Measurements from ENCODE around the gene INSYN1.

The INSYN1 gene

GRCh38 chr15:73755481-73755880 is 2.3 kb upstream of the INSYN1 start:
- no peak overlapping the region for H3K4me3 ChIP-seq (replicated peaks in 1 of 2; ENCODE audit: low read depth in 2 of 2, low read length in 2 of 2)
- DNase-seq (ENCODE audit: low read depth in 2 of 2), result no peak
- TF ChIP-seq CTCF (IDR thresholded peaks at IDR 0.05; ENCODE audit: low read depth, low read length), result no peak

GRCh38 chr15:73754461-73754860 is 1.3 kb upstream of the INSYN1 start:
- H3K4me3 ChIP-seq (replicated peaks in 1 of 2; ENCODE audit: low read depth in 2 of 2, low read length in 2 of 2), result no peak overlapping the region
- TF ChIP-seq CTCF (IDR thresholded peaks at IDR 0.05; ENCODE audit: low read depth, low read length), result no peak
- DNase-seq (ENCODE audit: low read depth in 2 of 2), result no peak

- peak in 1 of 2 donors; percentile 26 for DNase-seq (ENCODE audit: low read depth in 2 of 2)
- TF ChIP-seq CTCF (IDR thresholded peaks at IDR 0.05; ENCODE audit: low read depth, low read length), result no peak
- H3K4me3 ChIP-seq (replicated peaks in 1 of 2; ENCODE audit: low read depth in 2 of 2, low read length in 2 of 2), result peak overlapping the region; percentile 45 to 46
Measured at GRCh38 chr15:73752806-73753193, 351 bp downstream of the INSYN1 start.

GRCh38 chr15:73751899-73752805 is 999 bp downstream of the INSYN1 start:
- H3K4me3 ChIP-seq (replicated peaks in 1 of 2; ENCODE audit: low read depth in 2 of 2, low read length in 2 of 2), result peak overlapping the region; percentile 45 to 46
- TF ChIP-seq CTCF (IDR thresholded peaks at IDR 0.05; ENCODE audit: low read depth, low read length), result no peak
- DNase-seq (ENCODE audit: low read depth in 2 of 2), result no peak

- no peak overlapping the region for H3K4me3 ChIP-seq (replicated peaks in 1 of 2; ENCODE audit: low read depth in 2 of 2, low read length in 2 of 2)
- no peak for DNase-seq (ENCODE audit: low read depth in 2 of 2)
- TF ChIP-seq CTCF (IDR thresholded peaks at IDR 0.05; ENCODE audit: low read depth, low read length), result no peak
Measured at GRCh38 chr15:73751511-73751898, 1.6 kb downstream of the INSYN1 start.

GRCh38 chr15:73750951-73751350 is 2.2 kb downstream of the INSYN1 start:
- no peak for TF ChIP-seq CTCF (IDR thresholded peaks at IDR 0.05; ENCODE audit: low read depth, low read length)
- no peak for DNase-seq (ENCODE audit: low read depth in 2 of 2)
- no peak overlapping the region for H3K4me3 ChIP-seq (replicated peaks in 1 of 2; ENCODE audit: low read depth in 2 of 2, low read length in 2 of 2)

Data from cardiac fibroblast (primary cell).